ENCODE measurements around the gene PCF11.

The PCF11 gene

DNA sequence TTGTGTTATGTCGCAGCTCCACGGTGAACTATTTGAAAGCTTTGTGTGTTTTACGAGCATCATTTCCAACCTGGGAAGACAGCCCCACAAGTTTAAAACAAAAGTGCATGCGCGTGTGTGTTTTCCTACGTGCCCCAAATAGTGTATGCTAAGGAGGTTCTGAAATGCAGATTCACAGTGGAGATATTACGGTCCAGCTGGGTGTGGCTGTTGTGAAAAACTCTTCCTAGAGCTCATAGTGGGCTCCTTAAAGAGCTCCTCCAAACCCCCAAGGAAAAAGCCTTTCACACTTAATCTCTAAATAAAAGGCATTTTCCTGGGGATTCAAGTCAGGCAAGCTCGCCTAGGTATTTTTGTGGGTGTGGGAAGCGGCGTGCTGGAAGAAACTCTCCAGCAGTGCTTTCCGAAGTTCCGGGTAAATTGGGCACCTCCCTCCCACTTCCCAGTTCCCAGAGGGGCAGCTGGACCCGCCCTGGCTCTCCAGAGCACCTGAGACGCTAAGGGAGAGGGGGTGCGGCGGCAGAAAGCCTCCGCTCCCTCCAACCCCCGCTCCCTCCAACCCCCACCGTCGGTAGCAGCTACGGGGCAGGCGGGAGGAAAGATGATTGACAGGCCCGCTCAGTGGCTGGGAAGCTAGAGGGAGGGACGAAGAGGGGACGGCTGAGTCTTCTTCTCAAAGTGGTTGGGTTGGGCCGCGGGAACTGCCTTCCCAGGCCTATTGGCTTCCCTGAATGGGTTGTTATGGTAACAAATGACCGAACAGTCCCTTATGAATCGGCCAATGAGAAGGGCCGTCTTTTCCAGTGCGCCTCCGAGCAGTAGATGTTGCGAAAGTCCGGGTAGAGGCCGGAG, 561 bp upstream of the PCF11 start:
- peak; percentile 93 to 100 (median 98) for DNase-seq

- DNase-seq, result peak; percentile 13 to 87 (median 71)
Observed at GRCh38 chr11:83157594-83158356, 844 bp downstream of the PCF11 start.

- peak in 1 of 14 donors; percentile 69 for DNase-seq
Observed at GRCh38 chr11:83158357-83158786, 1.4 kb downstream of the PCF11 start.

- DNase-seq, result no peak
Observed at GRCh38 chr11:83158965-83159901, 2.3 kb downstream of the PCF11 start.

DNA sequence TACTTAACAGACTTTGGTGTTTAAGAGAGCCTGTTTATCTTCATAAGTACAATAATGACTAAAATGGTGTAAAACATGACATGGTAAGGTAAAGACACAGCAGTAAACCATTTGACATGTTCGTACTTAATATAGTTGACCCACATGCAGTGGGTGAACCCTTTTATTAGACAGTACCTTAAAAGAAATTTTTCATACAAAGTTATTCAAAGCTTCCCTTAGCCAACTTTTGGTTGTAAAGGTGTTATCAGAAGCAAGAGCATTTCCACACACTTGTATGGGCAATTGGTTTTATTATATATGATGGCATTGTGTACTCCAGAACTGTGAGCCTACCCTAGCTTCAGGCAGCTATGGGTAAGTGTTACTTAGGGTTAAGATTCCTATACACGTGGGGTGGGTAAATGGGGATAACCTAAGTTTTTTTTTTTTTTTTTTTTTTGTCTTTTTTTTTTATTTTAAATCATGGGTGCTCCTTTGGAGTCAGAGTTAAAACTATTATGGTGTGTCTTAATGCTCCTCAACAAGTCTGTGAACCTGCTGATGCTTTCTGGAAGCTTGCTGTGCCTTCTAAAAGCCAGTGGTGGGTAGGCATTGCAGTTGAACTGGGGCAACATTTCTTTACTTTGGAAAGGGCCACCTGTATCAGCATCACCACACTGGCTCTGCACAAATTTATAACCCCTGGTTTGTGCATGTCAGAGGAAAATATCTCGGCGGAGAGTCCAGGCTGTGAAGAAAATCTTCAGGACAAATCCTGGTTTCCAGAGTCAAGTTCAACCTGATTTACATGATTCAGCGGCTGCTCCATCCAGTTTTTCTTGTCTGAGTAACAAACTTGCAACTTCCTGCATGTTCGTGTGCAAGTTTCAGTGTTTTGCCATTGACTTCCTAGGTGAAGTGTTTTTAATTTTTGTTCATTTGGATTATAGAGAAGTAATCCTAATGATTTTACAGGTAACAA, 3.3 kb downstream of the PCF11 start:
- no peak for DNase-seq

DNA sequence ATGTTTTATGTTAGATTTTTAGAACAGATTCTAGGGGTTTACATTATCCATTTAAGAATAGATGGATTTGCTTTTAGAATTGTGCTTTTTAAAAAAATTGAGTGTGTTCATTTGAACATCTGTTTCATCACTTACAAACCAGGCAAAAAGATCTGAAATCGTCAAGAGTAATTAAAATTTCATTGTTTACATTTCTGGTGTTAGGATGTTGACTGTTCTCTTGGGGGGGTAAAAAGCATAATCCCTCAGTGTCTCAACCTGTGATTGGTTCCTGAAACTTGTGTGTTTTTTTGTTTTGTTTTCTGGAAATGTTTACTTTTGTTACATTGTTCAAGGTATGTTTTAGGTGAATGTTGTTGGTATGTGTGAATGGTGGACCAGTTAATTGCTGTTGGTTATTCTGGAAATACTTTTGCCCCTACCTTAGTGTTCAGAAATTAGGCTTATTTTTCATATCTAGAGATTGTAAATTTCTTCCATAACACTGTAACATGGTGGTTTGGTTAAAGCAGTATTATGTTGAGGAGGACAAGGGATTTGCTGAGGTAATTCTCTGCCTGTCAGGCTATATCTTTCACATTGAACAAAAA, 4.8 kb downstream of the PCF11 start:
- DNase-seq, result no peak

- DNase-seq, result no peak
Observed at GRCh38 chr11:83162377-83162776, 5.4 kb downstream of the PCF11 start.

DNA sequence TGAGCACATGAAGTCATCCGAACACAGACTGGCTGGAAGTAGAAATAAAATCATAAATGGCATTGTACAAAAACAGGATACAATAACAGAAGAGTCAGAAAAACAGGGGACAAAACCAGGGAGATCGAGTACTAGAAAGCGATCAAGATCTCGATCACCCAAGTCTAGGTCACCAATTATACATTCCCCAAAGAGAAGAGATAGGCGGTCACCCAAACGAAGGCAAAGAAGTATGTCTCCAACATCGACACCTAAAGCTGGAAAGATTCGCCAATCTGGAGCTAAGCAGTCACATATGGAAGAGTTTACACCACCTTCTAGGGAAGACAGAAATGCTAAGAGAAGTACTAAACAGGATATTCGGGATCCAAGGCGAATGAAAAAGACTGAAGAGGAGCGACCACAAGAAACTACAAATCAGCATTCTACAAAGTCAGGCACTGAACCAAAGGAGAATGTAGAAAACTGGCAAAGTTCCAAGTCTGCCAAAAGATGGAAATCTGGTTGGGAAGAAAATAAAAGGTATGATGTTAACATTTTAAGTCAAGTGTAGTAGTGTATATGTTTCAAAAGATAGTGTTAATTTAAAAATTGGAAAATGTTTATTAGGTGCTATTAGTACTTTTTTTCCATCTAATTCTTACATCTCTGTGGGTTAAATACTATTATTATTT, 9.4 kb downstream of the PCF11 start:
- no peak for DNase-seq

DNA sequence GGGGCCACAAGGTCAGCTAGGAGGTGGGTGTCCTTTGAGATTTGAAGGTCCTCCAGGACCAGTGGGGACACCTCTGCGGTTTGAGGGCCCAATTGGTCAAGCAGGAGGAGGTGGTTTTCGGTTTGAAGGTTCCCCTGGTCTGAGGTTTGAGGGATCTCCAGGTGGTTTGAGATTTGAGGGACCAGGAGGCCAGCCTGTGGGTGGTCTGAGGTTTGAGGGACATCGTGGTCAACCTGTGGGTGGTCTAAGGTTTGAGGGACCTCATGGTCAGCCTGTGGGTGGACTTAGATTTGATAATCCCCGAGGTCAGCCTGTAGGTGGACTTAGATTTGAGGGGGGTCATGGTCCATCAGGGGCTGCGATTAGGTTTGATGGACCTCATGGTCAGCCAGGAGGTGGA, 11.8 kb downstream of the PCF11 start:
- DNase-seq, result no peak

- DNase-seq, result no peak
Observed at GRCh38 chr11:83170865-83171264, 13.9 kb downstream of the PCF11 start.

DNA sequence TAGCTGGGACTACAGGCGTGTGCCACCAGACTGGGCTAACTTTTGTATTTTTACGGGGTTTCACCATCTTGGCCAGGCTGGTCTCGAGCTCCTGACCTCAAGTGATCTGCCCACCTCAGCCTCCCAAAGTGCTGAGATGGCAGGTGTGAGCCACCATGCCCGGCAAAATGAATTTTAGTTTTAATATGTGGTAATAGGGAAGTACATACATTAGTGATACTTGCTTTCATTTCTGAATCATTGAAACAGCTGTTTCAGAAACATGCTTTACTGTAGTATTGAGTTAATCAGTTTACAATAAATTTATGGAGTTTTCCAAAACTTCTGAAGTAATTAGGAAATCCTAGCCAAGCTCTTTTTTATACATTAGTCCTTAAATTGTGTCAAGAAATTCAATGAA, 15.6 kb downstream of the PCF11 start:
- no peak for DNase-seq

GRCh38 chr11:83174008-83174407, 17.1 kb downstream of the PCF11 start:
- no peak for DNase-seq

- DNase-seq, result no peak
Observed at GRCh38 chr11:83175815-83176214, 18.9 kb downstream of the PCF11 start.

GRCh38 chr11:83181815-83182214, 24.9 kb downstream of the PCF11 start:
- no peak for DNase-seq

GRCh38 chr11:83185767-83186166, 28.8 kb downstream of the PCF11 start:
- DNase-seq, result no peak

GRCh38 chr11:83187465-83187864, 30.5 kb downstream of the PCF11 start:
- DNase-seq, result no peak

DNA sequence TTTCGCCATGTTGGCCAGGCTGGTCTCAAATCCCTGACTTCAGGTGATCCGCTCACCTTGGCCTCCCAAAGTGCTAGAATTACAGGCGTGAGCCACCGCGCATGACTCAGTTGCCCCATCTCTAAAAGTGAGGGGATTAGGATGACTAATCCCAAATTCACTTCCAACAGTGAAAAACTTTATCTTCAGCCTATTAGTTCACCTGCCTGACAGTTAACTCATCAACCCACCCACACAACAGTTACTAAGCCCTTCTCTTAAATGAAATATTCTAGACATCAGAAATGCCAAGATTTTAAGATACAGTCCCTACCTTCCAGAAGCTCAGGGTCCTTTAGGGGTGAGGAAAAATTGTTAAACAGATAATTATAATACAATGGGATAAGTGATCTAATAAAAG, 34.6 kb downstream of the PCF11 start:
- no peak for DNase-seq

- no peak for DNase-seq
Observed at GRCh38 chr11:83191986-83192385, 35.1 kb downstream of the PCF11 start.

- no peak for DNase-seq
Observed at GRCh38 chr11:83192606-83193245, 35.8 kb downstream of the PCF11 start.
